Chondrocyte (in vitro differentiated cells): ENCODE results near the gene ZNF358. TPM values are rescaled to one million over a fixed set of nuclear protein-coding genes. Genes with fewer than 3 reads are reported as not detected.

Source experiments
- DNase-seq: peaks from one replicate; pipeline ENCODE4 v3.0.0; 2021; ENCODE audit warnings: mixed read lengths, low spot score
- H3K27ac Mint-ChIP-seq: one replicate; pipeline ENCODE4 v1.8.0; 2021; ENCODE audit warnings: mild to moderate bottlenecking, moderate library complexity, mixed read lengths; ENCODE audit not compliant: unreplicated experiment
- H3K27me3 Mint-ChIP-seq: 2 replicates; pipeline ENCODE4 v1.8.0; 2021; ENCODE audit warnings: low read depth, mixed read lengths
- H3K36me3 Mint-ChIP-seq: 2 replicates; pipeline ENCODE4 v1.8.0; 2021; ENCODE audit warnings: low read depth, mixed read lengths
- H3K4me1 Mint-ChIP-seq: 2 replicates; pipeline ENCODE4 v1.8.0; 2021; ENCODE audit warnings: low read depth, mild to moderate bottlenecking, mixed read lengths
- H3K4me3 Mint-ChIP-seq: one replicate; pipeline ENCODE4 v1.8.0; 2021; ENCODE audit warnings: mild to moderate bottlenecking, moderate library complexity, mixed read lengths; ENCODE audit not compliant: unreplicated experiment
- H3K9me3 Mint-ChIP-seq: 2 replicates; pipeline ENCODE4 v1.8.0; 2021; ENCODE audit warnings: low read depth, mixed read lengths
- total RNA-seq: library from RNA; stranded (reverse); gene quantifications from 3 replicates; pipeline ENCODE4 v1.2.1, GENCODE V29; 2021
- TF ChIP-seq, protein P1 (sequence below): fragments of 200-600 bp; sonication (generic); IDR thresholded peaks from 2 replicates; pipeline ENCODE4 v1.5.0; 2021; ENCODE audit warnings: antibody characterized with exemption, mild to moderate bottlenecking, moderate library complexity

The ZNF358 gene
- total RNA-seq, 1 donor from 2014 or later: 78.9 TPM

- Mint-ChIP-seq H3K27ac (peak overlapping the region; percentile 79), H3K27me3 (no peaks in the 10 kb centered on the region), H3K9me3 (no peaks in the 10 kb centered on the region), H3K4me1 (peaks cover 22% of the 10 kb centered on the region), H3K4me3 (peak overlapping the region; percentile 81), H3K36me3 (no peaks in the 10 kb centered on the region)
- TF ChIP-seq, protein P1, sequence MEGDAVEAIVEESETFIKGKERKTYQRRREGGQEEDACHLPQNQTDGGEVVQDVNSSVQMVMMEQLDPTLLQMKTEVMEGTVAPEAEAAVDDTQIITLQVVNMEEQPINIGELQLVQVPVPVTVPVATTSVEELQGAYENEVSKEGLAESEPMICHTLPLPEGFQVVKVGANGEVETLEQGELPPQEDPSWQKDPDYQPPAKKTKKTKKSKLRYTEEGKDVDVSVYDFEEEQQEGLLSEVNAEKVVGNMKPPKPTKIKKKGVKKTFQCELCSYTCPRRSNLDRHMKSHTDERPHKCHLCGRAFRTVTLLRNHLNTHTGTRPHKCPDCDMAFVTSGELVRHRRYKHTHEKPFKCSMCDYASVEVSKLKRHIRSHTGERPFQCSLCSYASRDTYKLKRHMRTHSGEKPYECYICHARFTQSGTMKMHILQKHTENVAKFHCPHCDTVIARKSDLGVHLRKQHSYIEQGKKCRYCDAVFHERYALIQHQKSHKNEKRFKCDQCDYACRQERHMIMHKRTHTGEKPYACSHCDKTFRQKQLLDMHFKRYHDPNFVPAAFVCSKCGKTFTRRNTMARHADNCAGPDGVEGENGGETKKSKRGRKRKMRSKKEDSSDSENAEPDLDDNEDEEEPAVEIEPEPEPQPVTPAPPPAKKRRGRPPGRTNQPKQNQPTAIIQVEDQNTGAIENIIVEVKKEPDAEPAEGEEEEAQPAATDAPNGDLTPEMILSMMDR: no peak
- no peak for DNase-seq
These were observed 430 bp downstream of the ZNF358 start for GRCh38 chr19:7516333-7516732.

DNA sequence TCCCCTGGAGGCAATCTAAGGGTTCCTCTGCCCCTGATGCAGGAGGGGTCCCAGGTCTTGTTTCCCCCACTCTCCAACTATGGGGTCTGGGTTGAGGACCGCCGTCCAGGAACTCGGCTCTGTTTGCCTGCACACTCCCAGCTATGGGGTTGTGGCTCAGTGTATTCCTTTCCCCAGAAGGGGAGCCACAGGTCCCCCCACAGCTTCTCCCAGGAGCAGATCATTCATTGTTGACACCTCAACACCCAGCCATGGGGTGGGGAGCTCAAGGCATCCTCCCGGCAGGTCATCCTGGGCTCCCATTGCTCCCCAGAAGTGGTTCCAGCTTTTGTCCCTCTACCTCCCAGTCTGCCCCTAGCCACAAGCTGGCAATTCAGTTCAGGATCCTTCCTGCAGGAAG, 975 bp downstream of the ZNF358 start:
- H3K27ac Mint-ChIP-seq: peak overlapping the region; percentile 79
- no peaks in the 10 kb centered on the region for H3K36me3 Mint-ChIP-seq
- DNase-seq: no peak
- H3K4me3 Mint-ChIP-seq: peak overlapping the region; percentile 81
- TF ChIP-seq, protein P1: no peak
- H3K27me3 Mint-ChIP-seq: no peaks in the 10 kb centered on the region
- H3K4me1 Mint-ChIP-seq: peaks cover 24% of the 10 kb centered on the region
- no peaks in the 10 kb centered on the region for H3K9me3 Mint-ChIP-seq

GRCh38 chr19:7519361-7520130, 3.6 kb downstream of the ZNF358 start:
- Mint-ChIP-seq H3K9me3 (no peaks in the 10 kb centered on the region), H3K36me3 (no peaks in the 10 kb centered on the region), H3K27ac (no peak overlapping the region), H3K27me3 (no peaks in the 10 kb centered on the region), H3K4me1 (peaks cover 34% of the 10 kb centered on the region), H3K4me3 (no peak overlapping the region)
- TF ChIP-seq, protein P1: no peak
- no peak for DNase-seq

GRCh38 chr19:7520131-7521051, 4.5 kb downstream of the ZNF358 start:
- no peaks in the 10 kb centered on the region for H3K36me3 Mint-ChIP-seq
- H3K4me1 Mint-ChIP-seq: peaks cover 27% of the 10 kb centered on the region
- no peak overlapping the region for H3K27ac Mint-ChIP-seq
- no peak overlapping the region for H3K4me3 Mint-ChIP-seq
- no peak for DNase-seq
- TF ChIP-seq, protein P1: no peak
- H3K9me3 Mint-ChIP-seq: no peaks in the 10 kb centered on the region
- no peaks in the 10 kb centered on the region for H3K27me3 Mint-ChIP-seq

DNA sequence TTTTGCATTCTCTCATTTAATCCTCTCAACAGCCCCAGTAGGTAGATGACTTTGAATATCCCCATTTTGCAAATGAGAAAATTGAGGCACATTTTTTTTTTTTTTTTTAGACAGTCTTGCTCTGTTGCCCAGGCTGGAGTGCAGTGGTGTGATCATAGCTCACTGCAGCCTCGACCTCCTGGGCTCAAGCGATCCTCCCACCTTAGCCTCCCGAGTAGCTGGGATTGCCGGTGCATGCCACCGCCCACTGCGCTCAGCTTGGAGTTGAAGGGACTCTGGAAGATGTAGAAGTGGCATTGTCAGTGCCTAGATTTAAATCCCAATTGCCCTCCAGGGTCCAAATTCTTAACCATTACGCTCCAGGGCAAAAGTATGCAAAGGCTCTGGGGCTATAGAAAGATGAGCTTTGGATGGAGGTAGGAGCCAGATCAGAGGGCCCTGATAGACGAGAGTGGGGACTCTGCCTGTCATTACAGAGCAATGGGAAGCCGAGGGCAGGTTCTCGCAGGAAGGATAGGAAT, 5.7 kb downstream of the ZNF358 start:
- H3K9me3 Mint-ChIP-seq: no peaks in the 10 kb centered on the region
- no peaks in the 10 kb centered on the region for H3K36me3 Mint-ChIP-seq
- peak overlapping the region; percentile 95 for H3K27ac Mint-ChIP-seq
- DNase-seq: no peak
- TF ChIP-seq, protein P1: no peak
- no peaks in the 10 kb centered on the region for H3K27me3 Mint-ChIP-seq
- peak overlapping the region; percentile 80 for H3K4me3 Mint-ChIP-seq
- peaks cover 22% of the 10 kb centered on the region for H3K4me1 Mint-ChIP-seq
